Ishikawa (cell line): ENCODE data around the gene LIMCH1.

Experiments used
- CEBPB ChIP-seq: IDR thresholded peaks from 2 replicates; pipeline ENCODE4 v1.6.1; 2012
- CREB1 ChIP-seq: IDR thresholded peaks from 2 replicates; pipeline ENCODE4 v1.6.1; 2012; ENCODE audit warnings: low read depth
- EGR1 ChIP-seq: IDR thresholded peaks from 2 replicates; pipeline ENCODE4 v1.6.1; 2012
- EP300 ChIP-seq: IDR thresholded peaks from 2 replicates; pipeline ENCODE4 v1.6.1; 2012; ENCODE audit warnings: borderline replicate concordance
- FOXM1 ChIP-seq: IDR thresholded peaks from 2 replicates; pipeline ENCODE4 v1.6.1; 2012; ENCODE audit warnings: low read depth, borderline replicate concordance
- NFIC ChIP-seq: IDR thresholded peaks from 2 replicates; pipeline ENCODE4 v1.6.1; 2012
- RAD21 ChIP-seq: IDR thresholded peaks from 2 replicates; pipeline ENCODE4 v1.6.1; 2012; ENCODE audit warnings: low read depth
- TAF1 ChIP-seq: IDR thresholded peaks from 2 replicates; pipeline ENCODE4 v1.6.1; 2012; ENCODE audit warnings: low read depth, mild to moderate bottlenecking
- TCF12 ChIP-seq: IDR thresholded peaks from 2 replicates; pipeline ENCODE4 v1.6.1; 2012; ENCODE audit warnings: low read depth
- TEAD4 ChIP-seq: IDR thresholded peaks from 2 replicates; pipeline ENCODE4 v1.6.1; 2012
- YY1 ChIP-seq: IDR thresholded peaks from 2 replicates; pipeline ENCODE4 v1.6.1; 2012; ENCODE audit warnings: low read depth
- ZBTB7A ChIP-seq: IDR thresholded peaks from 2 replicates; pipeline ENCODE4 v1.6.1; 2012; ENCODE audit warnings: low read depth
- TF ChIP-seq, protein P1 (sequence below): IDR thresholded peaks from 2 replicates; pipeline ENCODE4 v1.6.1; 2012; ENCODE audit warnings: low read depth, mild to moderate bottlenecking
- TF ChIP-seq, protein P2 (sequence below): IDR thresholded peaks from 2 replicates; pipeline ENCODE4 v1.6.1; 2012
- TF ChIP-seq, protein P3 (sequence below): IDR thresholded peaks from 2 replicates; pipeline ENCODE4 v1.6.1; 2012

LIMCH1 gene

DNA sequence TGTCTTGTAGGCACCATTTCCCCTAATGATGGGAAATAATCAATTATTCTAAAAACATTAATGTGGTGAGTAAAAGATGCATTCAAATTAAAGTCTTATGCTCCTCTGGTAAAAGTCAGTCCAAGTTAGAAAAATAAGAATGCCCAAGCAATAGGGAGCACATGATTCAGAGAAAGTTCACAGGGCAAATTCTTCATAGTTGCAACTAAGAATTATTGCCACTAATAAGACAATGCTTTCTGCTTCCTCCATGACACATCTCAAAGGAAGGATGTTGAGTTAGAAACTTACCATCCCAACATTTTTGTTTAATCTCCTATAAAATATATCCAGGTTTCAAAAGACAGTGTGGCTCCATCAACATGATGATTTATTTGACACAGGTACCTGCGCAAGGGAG, 184.2 kb downstream of the LIMCH1 start:
- TF ChIP-seq, protein P1, sequence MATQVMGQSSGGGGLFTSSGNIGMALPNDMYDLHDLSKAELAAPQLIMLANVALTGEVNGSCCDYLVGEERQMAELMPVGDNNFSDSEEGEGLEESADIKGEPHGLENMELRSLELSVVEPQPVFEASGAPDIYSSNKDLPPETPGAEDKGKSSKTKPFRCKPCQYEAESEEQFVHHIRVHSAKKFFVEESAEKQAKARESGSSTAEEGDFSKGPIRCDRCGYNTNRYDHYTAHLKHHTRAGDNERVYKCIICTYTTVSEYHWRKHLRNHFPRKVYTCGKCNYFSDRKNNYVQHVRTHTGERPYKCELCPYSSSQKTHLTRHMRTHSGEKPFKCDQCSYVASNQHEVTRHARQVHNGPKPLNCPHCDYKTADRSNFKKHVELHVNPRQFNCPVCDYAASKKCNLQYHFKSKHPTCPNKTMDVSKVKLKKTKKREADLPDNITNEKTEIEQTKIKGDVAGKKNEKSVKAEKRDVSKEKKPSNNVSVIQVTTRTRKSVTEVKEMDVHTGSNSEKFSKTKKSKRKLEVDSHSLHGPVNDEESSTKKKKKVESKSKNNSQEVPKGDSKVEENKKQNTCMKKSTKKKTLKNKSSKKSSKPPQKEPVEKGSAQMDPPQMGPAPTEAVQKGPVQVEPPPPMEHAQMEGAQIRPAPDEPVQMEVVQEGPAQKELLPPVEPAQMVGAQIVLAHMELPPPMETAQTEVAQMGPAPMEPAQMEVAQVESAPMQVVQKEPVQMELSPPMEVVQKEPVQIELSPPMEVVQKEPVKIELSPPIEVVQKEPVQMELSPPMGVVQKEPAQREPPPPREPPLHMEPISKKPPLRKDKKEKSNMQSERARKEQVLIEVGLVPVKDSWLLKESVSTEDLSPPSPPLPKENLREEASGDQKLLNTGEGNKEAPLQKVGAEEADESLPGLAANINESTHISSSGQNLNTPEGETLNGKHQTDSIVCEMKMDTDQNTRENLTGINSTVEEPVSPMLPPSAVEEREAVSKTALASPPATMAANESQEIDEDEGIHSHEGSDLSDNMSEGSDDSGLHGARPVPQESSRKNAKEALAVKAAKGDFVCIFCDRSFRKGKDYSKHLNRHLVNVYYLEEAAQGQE = no peak
- no peak for TF ChIP-seq EP300
- no peak for TF ChIP-seq RAD21
- no peak for TF ChIP-seq TEAD4
- no peak for TF ChIP-seq EGR1
- no peak for TF ChIP-seq FOXM1
- TF ChIP-seq ZBTB7A = no peak
- TF ChIP-seq YY1 = no peak
- TF ChIP-seq, protein P2, sequence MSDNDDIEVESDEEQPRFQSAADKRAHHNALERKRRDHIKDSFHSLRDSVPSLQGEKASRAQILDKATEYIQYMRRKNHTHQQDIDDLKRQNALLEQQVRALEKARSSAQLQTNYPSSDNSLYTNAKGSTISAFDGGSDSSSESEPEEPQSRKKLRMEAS = no peak
- TF ChIP-seq NFIC = no peak
- no peak for TF ChIP-seq TAF1
- no peak for TF ChIP-seq CREB1
- TF ChIP-seq CEBPB = no peak
- TF ChIP-seq TCF12 = no peak
- TF ChIP-seq, protein P3, sequence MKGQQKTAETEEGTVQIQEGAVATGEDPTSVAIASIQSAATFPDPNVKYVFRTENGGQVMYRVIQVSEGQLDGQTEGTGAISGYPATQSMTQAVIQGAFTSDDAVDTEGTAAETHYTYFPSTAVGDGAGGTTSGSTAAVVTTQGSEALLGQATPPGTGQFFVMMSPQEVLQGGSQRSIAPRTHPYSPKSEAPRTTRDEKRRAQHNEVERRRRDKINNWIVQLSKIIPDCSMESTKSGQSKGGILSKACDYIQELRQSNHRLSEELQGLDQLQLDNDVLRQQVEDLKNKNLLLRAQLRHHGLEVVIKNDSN = no peak

GRCh38 chr4:41723286-41723685, 185.3 kb downstream of the LIMCH1 start:
- TF ChIP-seq RAD21 (no peak), CREB1 (no peak), YY1 (no peak), EGR1 (no peak), TAF1 (no peak), ZBTB7A (no peak), TCF12 (no peak), CEBPB (no peak)
- TF ChIP-seq, protein P2 = no peak
- TF ChIP-seq, protein P1 = no peak
- TF ChIP-seq, protein P3 = no peak

GRCh38 chr4:41725254-41725653, 187.3 kb downstream of the LIMCH1 start:
- TF ChIP-seq, protein P2 = no peak
- peak; percentile 20; the same call in 1 of the 2 replicates for TF ChIP-seq RAD21

- TF ChIP-seq YY1 (no peak), FOXM1 (no peak), CREB1 (no peak), TEAD4 (no peak), ZBTB7A (no peak), RAD21 (no peak), EP300 (no peak), TCF12 (no peak), NFIC (no peak), CEBPB (no peak)
- TF ChIP-seq, protein P2 = no peak
- TF ChIP-seq, protein P3 = no peak
Measured at GRCh38 chr4:41727861-41728572, 190.1 kb downstream of the LIMCH1 start.

DNA sequence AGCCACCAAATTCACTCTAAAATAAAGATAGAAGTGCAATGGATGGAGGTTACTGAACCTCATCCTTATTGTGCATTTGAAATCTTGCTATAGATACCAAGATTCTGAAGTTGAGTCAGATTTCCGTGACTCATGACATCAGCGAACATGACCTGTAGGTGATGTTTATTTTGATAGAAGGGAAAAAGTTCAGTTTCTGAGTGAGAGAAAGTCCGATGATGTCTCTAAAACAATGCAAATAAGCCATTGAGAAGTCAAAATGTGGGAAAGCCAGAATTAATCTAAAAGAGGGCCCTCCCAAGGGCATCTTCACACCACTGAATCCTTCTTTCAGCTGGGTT, 190.6 kb downstream of the LIMCH1 start:
- TF ChIP-seq, protein P2 = no peak
- TF ChIP-seq ZBTB7A = no peak
- TF ChIP-seq FOXM1 = no peak
- TF ChIP-seq YY1 = no peak
- TF ChIP-seq EP300 = no peak
- TF ChIP-seq NFIC = no peak
- TF ChIP-seq RAD21 = no peak
